Caki2 (cell line): ENCODE results near the gene ASCC2. TPM values are rescaled to one million over a fixed set of nuclear protein-coding genes. Genes with fewer than 3 reads are reported as not detected.
"Not testable (repeated sequence)": the region's sequence is repeated elsewhere in the genome, so short reads cannot be mapped to it uniquely, and the experiment has no call there.

Experiments
- DNase-seq: peaks from one replicate; pipeline ENCODE4 v3.0.0-alpha.2; 2015; ENCODE audit warnings: low read depth
- in situ Hi-C: cut with HindIII; loops from 2 replicates; pipeline ENCODE4 v1.10.0; 2016; ENCODE audit warnings: low sequenced_read_pairs, low pct_unique_long_range_greater_than_20kb, mixed read lengths
- total RNA-seq: library from RNA; depleted of rRNA; stranded (reverse); fragments of >200 nt; shearing (Covaris generic); gene quantifications from 2 replicates; pipeline ENCODE4 v1.2.3, GENCODE V29; 2014; ENCODE audit warnings: low replicate concordance

ASCC2 gene
- total RNA-seq, 1 experiment from 2014 or later, result 20.9 TPM

- DNase-seq, result peak; percentile 53
- in situ Hi-C loops, result not testable (repeated sequence)
Measured at GRCh38 chr22:29827726-29828125, 10.3 kb downstream of the ASCC2 start.

GRCh38 chr22:29827091-29827490 lies 11.0 kb downstream of the ASCC2 start:
- DNase-seq, result no peak
- in situ Hi-C loops, result no loop called here

GRCh38 chr22:29825578-29825977 lies 12.5 kb downstream of the ASCC2 start:
- in situ Hi-C loops, result no loop called here
- no peak for DNase-seq

- in situ Hi-C loops, result no loop called here
- DNase-seq, result no peak
Measured at GRCh38 chr22:29824677-29825076, 13.4 kb downstream of the ASCC2 start.

- DNase-seq, result peak; percentile 95
- in situ Hi-C loops, result no loop called here
Measured at GRCh38 chr22:29821291-29822016, 16.6 kb downstream of the ASCC2 start.

GRCh38 chr22:29820961-29821290 lies 17.1 kb downstream of the ASCC2 start:
- DNase-seq, result no peak
- in situ Hi-C loops, result no loop called here

GRCh38 chr22:29819501-29819900 lies 18.6 kb downstream of the ASCC2 start:
- DNase-seq, result no peak
- in situ Hi-C loops, result no loop called here

GRCh38 chr22:29817724-29818123 lies 20.4 kb downstream of the ASCC2 start:
- no peak for DNase-seq
- in situ Hi-C loops, result no loop called here

GRCh38 chr22:29816980-29817379 lies 21.1 kb downstream of the ASCC2 start:
- no peak for DNase-seq
- in situ Hi-C loops, result no loop called here

GRCh38 chr22:29816539-29816938 lies 21.5 kb downstream of the ASCC2 start:
- in situ Hi-C loops, result no loop called here
- no peak for DNase-seq

GRCh38 chr22:29816128-29816527 lies 21.9 kb downstream of the ASCC2 start:
- in situ Hi-C loops, result no loop called here
- DNase-seq, result no peak

GRCh38 chr22:29815580-29815979 lies 22.5 kb downstream of the ASCC2 start:
- no peak for DNase-seq
- in situ Hi-C loops, result no loop called here

- in situ Hi-C loops, result no loop called here
- DNase-seq, result no peak
Measured at GRCh38 chr22:29814003-29814402, 24.1 kb downstream of the ASCC2 start.

- peak; percentile 29 for DNase-seq
- in situ Hi-C loops, result no loop called here
Measured at GRCh38 chr22:29813563-29813962, 24.5 kb downstream of the ASCC2 start.

GRCh38 chr22:29813126-29813525 lies 24.9 kb downstream of the ASCC2 start:
- DNase-seq, result no peak
- in situ Hi-C loops, result no loop called here

- no peak for DNase-seq
- in situ Hi-C loops, result no loop called here
Measured at GRCh38 chr22:29811377-29811776, 26.7 kb downstream of the ASCC2 start.

- DNase-seq, result no peak
- in situ Hi-C loops, result no loop called here
Measured at GRCh38 chr22:29810216-29810615, 27.9 kb downstream of the ASCC2 start.

- DNase-seq, result no peak
- in situ Hi-C loops, result no loop called here
Measured at GRCh38 chr22:29806196-29806595, 31.9 kb downstream of the ASCC2 start.

GRCh38 chr22:29804985-29805384 lies 33.1 kb downstream of the ASCC2 start:
- DNase-seq, result no peak
- in situ Hi-C loops, result no loop called here

- DNase-seq, result no peak
- in situ Hi-C loops, result no loop called here
Measured at GRCh38 chr22:29803190-29803589, 34.9 kb downstream of the ASCC2 start.
